Keratinocyte (primary cell): Measurements from ENCODE around the gene STIM1. TPM values are rescaled to one million over a fixed set of nuclear protein-coding genes. Genes with fewer than 3 reads are reported as not detected.

Source experiments
- DNase-seq: peaks from one replicate; pipeline ENCODE4 v3.0.0-alpha.2; 2011; ENCODE audit warnings: low read depth, missing footprints, low spot score
- FAIRE-seq: peaks from 2 replicates; lab custom pipeline; 2011; peaks lifted over from hg19 to GRCh38; lab: Jason Lieb, UNC
- H2AFZ ChIP-seq: 2 replicates; pipeline ENCODE4 v1.6.0; 2012; ENCODE audit warnings: low read length, control low read depth, inconsistent platforms; ENCODE audit not compliant: control insufficient read depth
- H3K27ac ChIP-seq: 2 replicates; pipeline ENCODE4 v1.5.1; 2011; ENCODE audit warnings: low read length; ENCODE audit not compliant: control insufficient read depth, insufficient read depth
- H3K27me3 ChIP-seq: 3 replicates; pipeline ENCODE4 v1.6.0; 2011; ENCODE audit warnings: low read length; ENCODE audit not compliant: control insufficient read depth, insufficient read depth; ENCODE audit errors: extremely low read depth
- H3K36me3 ChIP-seq, 2 experiments: 2 replicates in 1 of 2; 3 replicates in 1 of 2; pipeline ENCODE4 v1.5.1; 2011; ENCODE audit warnings: low read length in 2 of 2, mild to moderate bottlenecking in 1 of 2; ENCODE audit not compliant: control insufficient read depth in 2 of 2, insufficient read depth in 2 of 2; ENCODE audit errors: extremely low read depth in 1 of 2
- H3K4me1 ChIP-seq: 3 replicates; pipeline ENCODE4 v1.5.1; 2011; ENCODE audit warnings: low read length; ENCODE audit not compliant: control insufficient read depth, insufficient read depth; ENCODE audit errors: extremely low read depth
- H3K4me2 ChIP-seq: 3 replicates; pipeline ENCODE4 v1.6.0; 2011; ENCODE audit warnings: low read depth, low read length; ENCODE audit not compliant: control insufficient read depth, insufficient read depth; ENCODE audit errors: extremely low read depth
- H3K4me3 ChIP-seq, 3 experiments: fragments of 200-600 bp in 1 of 3; sonication (generic) in 1 of 3; 2 replicates in 2 of 3; 3 replicates in 1 of 3; pipeline ENCODE4 v1.5.1; 2011 to 2016; ENCODE audit warnings: low read length in 3 of 3, mild to moderate bottlenecking in 3 of 3, control low read depth in 2 of 3, inconsistent platforms in 1 of 3, low read depth in 1 of 3, mixed read lengths in 1 of 3, mixed run types in 1 of 3, moderate library complexity in 1 of 3; ENCODE audit not compliant: control insufficient read depth in 2 of 3, insufficient read depth in 2 of 3; ENCODE audit errors: extremely low read depth in 1 of 3
- H3K79me2 ChIP-seq: 2 replicates; pipeline ENCODE4 v1.6.0; 2012; ENCODE audit warnings: low read length; ENCODE audit not compliant: control insufficient read depth, insufficient read depth
- H3K9ac ChIP-seq: 3 replicates; pipeline ENCODE4 v1.6.0; 2011; ENCODE audit warnings: low read length; ENCODE audit not compliant: control insufficient read depth, insufficient read depth; ENCODE audit errors: extremely low read depth
- H3K9me1 ChIP-seq: 3 replicates; pipeline ENCODE4 v1.6.0; 2011; ENCODE audit warnings: low read length; ENCODE audit not compliant: control insufficient read depth, insufficient read depth; ENCODE audit errors: extremely low read depth
- H3K9me3 ChIP-seq: 2 replicates; pipeline ENCODE4 v1.5.1; 2012; ENCODE audit warnings: low read depth, low read length; ENCODE audit not compliant: control insufficient read depth
- H4K20me1 ChIP-seq: 3 replicates; pipeline ENCODE4 v1.6.0; 2011; ENCODE audit warnings: low read length; ENCODE audit not compliant: control insufficient read depth, insufficient read depth; ENCODE audit errors: extremely low read depth
- CTCF ChIP-seq, 3 experiments: IDR thresholded peaks in 1 of 3; conservative IDR thresholded peaks in 1 of 3; optimal IDR thresholded peaks in 1 of 3; 2 replicates in 2 of 3; 3 replicates in 1 of 3; pipeline versions ENCODE3 to v1.5.1; 2011; ENCODE audit warnings: low read length in 3 of 3, mild to moderate bottlenecking in 3 of 3, moderate library complexity in 2 of 3, control low read depth in 1 of 3, inconsistent platforms in 1 of 3; ENCODE audit not compliant: insufficient read depth in 2 of 3; ENCODE audit errors: extremely low read depth in 1 of 3
- EZH2 ChIP-seq: IDR thresholded peaks from one replicate; pipeline ENCODE4 v1.6.1; 2012; ENCODE audit warnings: inconsistent platforms, mild to moderate bottlenecking, low read length, moderate library complexity
- dilution Hi-C: fragments of 300-500 bp; cut with MboI; formaldehyde crosslinking; loops from one replicate; pipeline ENCODE4 v1.7.0; 2020; ENCODE audit warnings: low sequenced_read_pairs; ENCODE audit not compliant: extremely low pct_ligation_motif_present
- polyA plus RNA-seq, 5 experiments: library from polyadenylated mRNA; depleted of rRNA in 3 of 5; stranded (reverse) in 3 of 5; stranded (forward) in 1 of 5; unstranded in 1 of 5; fragments of >200 nt; gene quantifications; 1 replicate in 1 of 5; 2 replicates in 3 of 5; 3 replicates in 1 of 5; pipeline versions ENCODE4 v1.2.1 to v1.2.3, GENCODE V29; 2011 to 2012; ENCODE audit warnings: missing spikeins in 2 of 5, low read depth in 1 of 5, low replicate concordance in 1 of 5

Gene STIM1
- polyA plus RNA-seq, 1 donor (not counting 4 experiments of a cell fraction or from before 2014, with no cell fraction given) = 23.7 TPM

- Histone ChIP-seq H3K27ac (no peak overlapping the region), H4K20me1 (no peaks in the 10 kb centered on the region), H3K79me2 (peaks cover 22% of the 10 kb centered on the region), H3K9me1 (no peaks in the 10 kb centered on the region), H3K4me1 (peaks cover 18% of the 10 kb centered on the region), H3K4me2 (no peak overlapping the region), H3K36me3 (no peaks in the 10 kb centered on the region), H3K4me3 (no peak overlapping the region), H3K9ac (no peak overlapping the region), H3K9me3 (no peaks in the 10 kb centered on the region), H2AFZ (no peak overlapping the region), H3K27me3 (no peaks in the 10 kb centered on the region)
- DNase-seq (no peak), FAIRE-seq (no peak)
- no peak for TF ChIP-seq CTCF (optimal IDR thresholded peaks at IDR 0.05 in 1 of 3, IDR thresholded peaks at IDR 0.05 in 1 of 3, conservative IDR thresholded peaks at IDR 0.05 in 1 of 3; ENCODE audit: extremely low read depth in 1 of 3, insufficient read depth in 2 of 3, low read length in 3 of 3)
- TF ChIP-seq EZH2 = no peak
- dilution Hi-C loops = no loop called here
These were observed 56.5 kb downstream of the STIM1 start for GRCh38 chr11:3911908-3912505.

- no peaks in the 10 kb centered on the region for H3K9me1 ChIP-seq
- no peaks in the 10 kb centered on the region for H3K9me3 ChIP-seq
- H3K9ac ChIP-seq = no peak overlapping the region
- no peak overlapping the region for H3K4me3 ChIP-seq
- H3K27me3 ChIP-seq = no peaks in the 10 kb centered on the region
- H2AFZ ChIP-seq = no peak overlapping the region
- DNase-seq (no peak), FAIRE-seq (no peak)
- H3K4me1 ChIP-seq = peaks cover 12% of the 10 kb centered on the region
- dilution Hi-C loops = no loop called here
- TF ChIP-seq CTCF (optimal IDR thresholded peaks at IDR 0.05 in 1 of 3, IDR thresholded peaks at IDR 0.05 in 1 of 3, conservative IDR thresholded peaks at IDR 0.05 in 1 of 3; ENCODE audit: extremely low read depth in 1 of 3, insufficient read depth in 2 of 3, low read length in 3 of 3) = no peak
- no peak for TF ChIP-seq EZH2
- H3K4me2 ChIP-seq = no peak overlapping the region
- no peaks in the 10 kb centered on the region for H3K36me3 ChIP-seq
- no peak overlapping the region for H3K27ac ChIP-seq
- peaks cover 26% of the 10 kb centered on the region for H3K79me2 ChIP-seq
- no peaks in the 10 kb centered on the region for H4K20me1 ChIP-seq
These were observed 58.5 kb downstream of the STIM1 start for GRCh38 chr11:3913921-3914320.
